RPMI8226 (cell line): ENCODE measurements around the gene MIDN.

Experiments
- DNase-seq: peaks from one replicate; pipeline ENCODE4 v3.0.0-alpha.2; 2015

The MIDN gene

GRCh38 chr19:1283207-1283916, 35.0 kb downstream of the MIDN start:
- no peak for DNase-seq

- DNase-seq: no peak
These were observed 35.5 kb downstream of the MIDN start for GRCh38 chr19:1283917-1284292.

GRCh38 chr19:1284293-1284978, 36.1 kb downstream of the MIDN start:
- DNase-seq: peak; percentile 21

- no peak for DNase-seq
These were observed 36.8 kb downstream of the MIDN start for GRCh38 chr19:1284979-1285736.

- DNase-seq: peak; percentile 18
These were observed 37.5 kb downstream of the MIDN start, which contains the start of gene EFNA2 for GRCh38 chr19:1285737-1286360. Gene EFNA2, plus strand, starts transcription at chr19:1285873. Its CDS starts 296 bp downstream, at chr19:1286169.

GRCh38 chr19:1286487-1287353, 38.3 kb downstream of the MIDN start:
- no peak for DNase-seq

GRCh38 chr19:1287354-1288225, 39.2 kb downstream of the MIDN start:
- no peak for DNase-seq

GRCh38 chr19:1288226-1288612, 39.8 kb downstream of the MIDN start:
- DNase-seq: no peak

- DNase-seq: no peak
These were observed 40.7 kb downstream of the MIDN start for GRCh38 chr19:1288833-1289685.

- peak; percentile 66 for DNase-seq
These were observed 41.3 kb downstream of the MIDN start for GRCh38 chr19:1289686-1290025.

GRCh38 chr19:1290196-1290702, 41.9 kb downstream of the MIDN start:
- DNase-seq: no peak

- no peak for DNase-seq
These were observed 42.6 kb downstream of the MIDN start for GRCh38 chr19:1290703-1291651.

- DNase-seq: no peak
These were observed 43.5 kb downstream of the MIDN start for GRCh38 chr19:1291761-1292418.

GRCh38 chr19:1292419-1293151, 44.2 kb downstream of the MIDN start:
- no peak for DNase-seq

- DNase-seq: no peak
These were observed 45.6 kb downstream of the MIDN start for GRCh38 chr19:1293782-1294604.

GRCh38 chr19:1294688-1295087, 46.3 kb downstream of the MIDN start:
- no peak for DNase-seq
